DOHH2 (cell line): Measurements from ENCODE around the gene CDH26.

ENCODE experiments used
- EZH2phosphoT487 ChIP-seq: fragments of 200-600 bp; sonication (generic); IDR thresholded peaks from 2 replicates; pipeline ENCODE4 v1.6.1; 2017; ENCODE audit warnings: borderline replicate concordance, mild to moderate bottlenecking, antibody characterized with exemption, low read length, moderate library complexity, mixed read lengths
- TF ChIP-seq, protein P1 (sequence below): fragments of 200-600 bp; sonication (generic); IDR thresholded peaks from one replicate; pipeline ENCODE4 v1.5.1; 2014; ENCODE audit warnings: antibody characterized with exemption, mild to moderate bottlenecking, low read depth, low read length; ENCODE audit not compliant: poor library complexity, severe bottlenecking

DNA sequence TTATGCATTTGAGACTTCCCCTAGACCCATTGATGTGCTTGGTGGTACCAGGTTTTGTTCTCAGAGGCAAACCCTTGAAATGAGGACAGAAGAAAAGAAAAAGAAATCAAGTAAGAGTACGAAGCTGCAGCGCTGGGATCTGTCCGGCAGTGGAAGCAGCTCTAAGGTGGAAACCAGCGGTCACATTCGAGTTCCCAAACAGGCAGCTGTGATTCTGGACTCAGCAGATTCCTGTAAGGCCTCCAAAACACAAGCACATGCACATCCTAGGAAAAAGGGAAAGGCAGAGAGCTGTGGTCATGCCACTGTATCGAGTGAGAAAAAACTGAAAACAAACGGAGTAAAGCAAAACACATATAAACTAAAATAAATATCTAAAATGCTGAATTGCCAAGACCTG, 13.5 kb upstream of the CDH26 start:
- TF ChIP-seq, protein P1, sequence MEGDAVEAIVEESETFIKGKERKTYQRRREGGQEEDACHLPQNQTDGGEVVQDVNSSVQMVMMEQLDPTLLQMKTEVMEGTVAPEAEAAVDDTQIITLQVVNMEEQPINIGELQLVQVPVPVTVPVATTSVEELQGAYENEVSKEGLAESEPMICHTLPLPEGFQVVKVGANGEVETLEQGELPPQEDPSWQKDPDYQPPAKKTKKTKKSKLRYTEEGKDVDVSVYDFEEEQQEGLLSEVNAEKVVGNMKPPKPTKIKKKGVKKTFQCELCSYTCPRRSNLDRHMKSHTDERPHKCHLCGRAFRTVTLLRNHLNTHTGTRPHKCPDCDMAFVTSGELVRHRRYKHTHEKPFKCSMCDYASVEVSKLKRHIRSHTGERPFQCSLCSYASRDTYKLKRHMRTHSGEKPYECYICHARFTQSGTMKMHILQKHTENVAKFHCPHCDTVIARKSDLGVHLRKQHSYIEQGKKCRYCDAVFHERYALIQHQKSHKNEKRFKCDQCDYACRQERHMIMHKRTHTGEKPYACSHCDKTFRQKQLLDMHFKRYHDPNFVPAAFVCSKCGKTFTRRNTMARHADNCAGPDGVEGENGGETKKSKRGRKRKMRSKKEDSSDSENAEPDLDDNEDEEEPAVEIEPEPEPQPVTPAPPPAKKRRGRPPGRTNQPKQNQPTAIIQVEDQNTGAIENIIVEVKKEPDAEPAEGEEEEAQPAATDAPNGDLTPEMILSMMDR, result no peak
- no peak for TF ChIP-seq EZH2phosphoT487
